ENCODE data around the gene VAV2.
A peak's percentile ranks its signal among the peaks of the same experiment; 100 is the strongest.

VAV2 gene

GRCh38 chr9:133894377-133895321, 97.5 kb downstream of the VAV2 start:
- DNase-seq (ENCODE audit: low spot score): no peak

GRCh38 chr9:133893191-133893994, 98.7 kb downstream of the VAV2 start:
- no peak for DNase-seq (ENCODE audit: low spot score)

GRCh38 chr9:133892193-133892920, 99.8 kb downstream of the VAV2 start:
- DNase-seq (ENCODE audit: low spot score): no peak

DNA sequence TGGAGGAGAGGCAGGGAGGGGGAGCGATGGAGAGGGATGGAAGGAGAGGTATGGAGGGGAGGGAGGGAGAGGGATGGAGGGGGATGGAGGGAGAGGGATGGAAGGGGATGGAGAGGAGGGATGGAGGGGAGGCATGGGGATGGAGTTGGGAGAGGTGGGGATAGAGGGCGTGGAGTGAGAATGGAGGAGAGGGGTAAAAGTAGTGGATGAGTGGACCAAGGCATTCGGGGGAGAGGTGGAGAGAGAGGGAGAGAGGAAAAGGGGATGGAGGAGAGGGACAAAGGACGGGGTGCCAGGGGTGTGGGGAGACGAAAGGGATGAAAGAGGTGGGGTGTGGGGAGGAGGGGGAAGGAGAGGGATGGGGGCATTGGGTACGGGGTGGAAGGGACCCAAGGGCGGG, 100.4 kb downstream of the VAV2 start:
- no peak for DNase-seq (ENCODE audit: low spot score)

DNA sequence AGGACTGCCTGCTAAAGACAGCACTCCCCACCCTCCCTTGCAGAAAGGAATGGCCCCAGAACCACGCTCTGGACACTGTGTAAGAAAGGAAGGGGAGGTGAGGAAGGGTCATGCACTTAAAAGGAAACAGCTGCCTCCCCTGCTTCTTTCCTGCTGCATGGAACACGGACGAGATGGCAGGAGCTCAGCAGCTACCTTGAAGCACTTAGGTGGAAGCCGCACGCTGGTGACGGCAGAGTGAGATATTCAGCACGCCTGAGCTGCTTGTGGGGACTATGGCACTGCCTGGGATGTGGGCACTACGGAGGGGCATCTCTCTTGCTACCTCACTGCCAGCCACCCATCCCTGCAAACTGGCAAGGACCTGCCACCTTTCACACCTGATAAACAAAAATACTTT, 101.5 kb downstream of the VAV2 start:
- DNase-seq (ENCODE audit: low spot score): no peak

GRCh38 chr9:133889584-133890301, 102.4 kb downstream of the VAV2 start:
- DNase-seq (ENCODE audit: low spot score): no peak

GRCh38 chr9:133888809-133889491, 103.2 kb downstream of the VAV2 start:
- peak; percentile 73 for DNase-seq (ENCODE audit: low spot score)

- peak; percentile 79 for DNase-seq (ENCODE audit: low spot score)
Observed at GRCh38 chr9:133888048-133888808, 103.9 kb downstream of the VAV2 start.

DNA sequence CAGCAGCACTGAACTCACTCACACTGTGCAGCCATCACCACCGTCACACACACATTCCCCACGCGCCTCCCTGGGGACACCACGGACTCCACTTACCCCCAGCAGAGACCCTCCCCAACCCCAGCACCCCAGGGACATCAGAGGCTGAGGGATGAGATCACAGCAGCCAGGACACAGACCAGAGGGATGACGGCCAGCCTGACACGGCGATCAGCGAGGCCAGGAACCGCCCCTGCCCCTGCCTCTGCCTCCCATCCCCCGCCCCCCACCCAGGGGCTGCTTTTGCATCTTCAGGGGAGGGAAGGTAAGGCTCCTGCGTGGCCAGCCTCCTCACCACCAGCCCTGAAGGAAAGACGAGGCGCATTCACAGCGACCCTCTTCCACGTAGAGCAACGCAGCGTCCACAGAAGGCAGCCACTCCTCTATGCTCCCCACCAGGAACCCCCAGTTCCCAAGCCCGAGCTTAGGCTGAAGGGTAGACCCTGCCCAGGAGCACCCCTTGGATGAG, 104.5 kb downstream of the VAV2 start:
- no peak for DNase-seq (ENCODE audit: low spot score)

DNA sequence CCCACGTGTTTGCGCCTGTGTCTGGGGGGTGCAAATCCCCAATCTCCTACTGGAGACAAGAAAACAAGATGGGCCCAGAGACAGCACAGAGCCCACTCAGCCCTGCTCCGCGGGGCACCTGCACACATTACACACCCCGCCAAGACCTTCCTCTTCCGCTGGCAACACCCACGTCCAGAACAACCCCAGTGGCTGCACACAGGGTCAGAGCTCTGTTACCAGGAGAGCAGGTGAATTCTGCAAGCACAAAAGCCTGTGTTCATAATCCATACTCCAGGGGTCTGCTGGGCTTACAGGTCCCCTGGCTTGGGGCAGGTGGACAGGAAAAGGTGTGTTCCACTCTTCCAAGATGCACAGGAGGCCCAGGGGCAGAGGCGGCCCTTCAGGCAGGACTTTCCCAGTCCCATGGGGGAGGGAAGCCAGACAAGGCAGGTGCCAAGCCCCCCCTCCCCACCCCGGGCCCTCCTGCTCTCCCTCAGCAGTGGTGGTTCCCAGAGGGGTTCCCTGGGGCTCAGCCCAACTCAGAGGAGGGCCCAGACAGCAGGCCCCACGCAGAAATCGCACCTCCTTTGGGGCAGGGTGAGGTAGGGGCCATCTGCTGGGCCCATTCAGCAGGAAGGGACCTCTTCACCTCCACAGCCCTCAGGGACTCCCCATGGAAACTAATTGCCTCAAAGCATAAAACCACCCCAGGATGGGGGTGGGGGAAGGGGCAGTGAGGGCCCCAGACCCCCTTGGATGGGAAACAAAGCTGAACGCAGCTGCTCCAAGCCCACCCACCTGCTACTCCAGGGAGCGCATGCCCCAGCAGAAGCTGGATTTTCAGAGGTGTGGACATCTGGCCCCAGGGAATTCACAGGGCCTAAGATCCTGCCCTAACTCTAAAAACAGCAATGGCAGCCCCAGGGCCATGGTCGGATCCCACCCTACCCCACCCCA, 105.3 kb downstream of the VAV2 start:
- DNase-seq (ENCODE audit: low spot score): no peak

- no peak for DNase-seq (ENCODE audit: low spot score)
Observed at GRCh38 chr9:133884907-133885744, 107.0 kb downstream of the VAV2 start.

DNA sequence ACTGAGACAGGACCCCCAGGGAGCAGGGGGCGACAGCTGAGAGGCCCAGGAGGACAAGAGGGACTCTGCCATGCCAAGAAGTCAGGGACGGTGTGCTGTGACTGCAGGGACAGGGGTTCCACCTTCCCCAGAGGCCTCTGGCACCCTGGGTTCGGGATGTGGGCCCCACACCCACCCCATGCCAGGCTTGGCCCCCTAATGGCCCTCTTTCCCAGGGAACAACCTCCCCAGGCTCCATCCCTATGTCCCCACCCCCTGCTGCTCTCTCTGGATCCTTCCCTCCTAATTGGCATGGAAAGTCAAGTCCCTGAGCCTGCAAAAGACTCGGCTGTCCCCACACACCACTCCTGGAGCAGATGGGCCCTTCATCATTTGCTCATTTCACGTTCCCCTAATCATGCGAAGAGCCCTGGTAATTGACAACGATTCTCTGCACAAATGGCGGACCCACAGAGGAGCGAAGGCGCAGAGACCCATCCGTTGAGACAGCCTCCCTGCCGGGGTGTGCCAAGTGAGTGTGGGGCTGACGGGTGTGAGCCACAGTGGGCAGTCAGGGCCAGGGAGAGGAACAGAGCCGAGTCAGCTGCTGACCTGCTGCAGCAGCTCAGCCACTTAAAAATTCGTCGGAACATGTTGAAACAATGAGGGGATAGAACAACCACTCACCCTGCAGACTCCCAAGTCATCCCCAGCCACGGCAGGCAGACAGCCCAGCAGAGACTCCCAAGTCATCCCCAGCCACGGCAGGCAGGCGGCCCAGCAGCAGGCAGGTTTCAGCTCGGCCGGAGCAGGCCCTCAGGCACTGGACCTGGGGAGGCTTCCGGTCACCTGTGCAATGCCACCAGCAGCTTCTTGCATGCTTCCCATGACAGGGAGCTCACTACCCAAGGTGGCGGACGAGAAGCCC, 109.0 kb downstream of the VAV2 start:
- no peak for DNase-seq (ENCODE audit: low spot score)

DNA sequence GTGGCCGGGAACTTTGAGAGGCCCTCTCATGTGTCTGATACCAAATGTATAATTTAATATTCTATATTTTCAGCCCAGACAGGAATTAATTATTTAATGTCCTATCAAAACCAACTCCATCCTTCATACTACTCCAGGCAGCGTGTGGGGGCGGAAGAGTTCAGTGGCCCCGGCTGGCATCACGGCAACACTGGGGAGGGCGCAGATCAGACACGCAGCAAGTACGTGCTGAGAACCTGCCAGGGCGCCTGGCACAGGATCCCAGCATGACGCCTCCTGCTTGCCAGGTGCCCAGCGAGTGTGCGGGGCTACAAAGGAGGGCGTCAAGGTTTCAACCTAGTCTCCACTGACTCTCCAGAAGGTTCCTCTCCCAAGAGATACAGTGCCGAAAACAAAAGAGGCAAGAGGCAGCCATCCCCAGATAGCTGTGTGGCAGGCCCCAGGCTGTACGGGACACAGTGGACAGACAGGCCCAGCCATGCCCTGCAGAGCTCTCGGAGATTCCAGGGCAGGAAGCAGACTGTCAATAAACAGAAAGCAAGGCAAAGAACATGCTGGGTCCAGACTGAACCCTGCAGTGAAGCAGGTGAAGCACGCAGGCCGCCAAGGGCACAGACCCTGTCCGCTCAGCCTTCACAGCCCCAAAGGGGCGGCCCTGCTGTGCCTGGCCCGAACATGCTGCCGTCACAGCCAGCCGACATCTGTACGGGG, 110.3 kb downstream of the VAV2 start:
- DNase-seq (ENCODE audit: low spot score): no peak

DNA sequence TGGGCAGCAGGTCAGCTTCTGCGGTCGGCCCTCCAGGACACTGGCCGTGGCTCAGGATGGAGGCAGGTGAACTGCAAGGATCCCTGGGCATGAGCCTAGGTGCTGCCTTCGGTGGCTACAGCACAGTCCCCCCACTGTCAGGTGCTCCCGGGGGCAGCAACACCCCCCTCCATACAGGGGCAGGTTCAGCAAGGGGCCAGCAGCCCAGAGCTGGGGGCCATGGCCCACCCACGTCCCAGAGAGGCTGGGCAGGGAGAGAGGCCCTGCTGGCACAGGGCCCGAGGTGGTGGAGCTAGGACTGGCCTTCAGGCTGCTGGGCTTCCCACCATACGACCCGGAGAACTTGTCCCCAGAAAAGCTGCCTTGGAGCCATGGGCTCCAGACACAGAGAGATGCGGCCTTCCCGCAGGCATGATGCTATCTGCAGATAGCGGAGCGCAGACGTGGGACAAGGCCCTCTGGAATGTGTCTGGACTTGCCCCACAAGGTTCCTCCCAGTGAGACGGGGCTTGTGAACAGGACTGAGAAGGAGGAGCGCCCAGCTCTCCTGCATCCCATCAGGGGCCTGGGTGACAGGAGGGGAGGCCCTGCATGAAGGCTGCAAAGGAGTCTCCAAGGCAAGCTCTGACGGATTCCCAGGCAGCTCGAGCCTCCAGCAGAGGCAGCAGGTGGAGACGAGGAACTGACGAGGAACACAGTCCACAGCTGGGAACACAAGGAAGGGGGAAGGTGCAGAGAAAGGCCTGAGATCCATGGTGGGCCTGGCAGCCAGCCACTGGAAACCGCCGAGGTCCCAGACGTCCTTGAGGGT, 111.1 kb downstream of the VAV2 start:
- peak; percentile 96 for DNase-seq (ENCODE audit: low spot score)

DNA sequence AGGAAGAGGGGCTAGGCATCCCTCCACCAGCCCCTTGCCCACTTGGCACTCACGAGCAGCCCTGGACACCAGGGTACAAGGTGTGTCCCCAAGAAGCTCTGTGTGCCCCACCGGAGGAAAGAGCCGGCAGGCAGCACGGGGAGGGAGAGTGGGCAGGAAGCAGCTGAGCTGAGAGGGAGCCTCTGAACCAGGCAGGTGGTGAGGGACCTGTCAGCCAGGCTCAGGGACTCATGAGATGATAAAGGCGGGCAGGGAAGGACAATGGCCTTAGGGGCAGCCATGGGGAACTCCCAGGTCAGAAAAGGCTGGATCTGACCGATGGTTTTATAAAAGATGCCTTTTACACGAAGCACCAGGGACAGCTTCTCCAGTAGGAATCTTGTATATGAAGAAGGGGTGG, 112.0 kb downstream of the VAV2 start:
- no peak for DNase-seq (ENCODE audit: low spot score)
